Measurements from ENCODE around the gene IER3. TPM values are rescaled to one million over a fixed set of nuclear protein-coding genes. Genes with fewer than 3 reads are reported as not detected.
A peak's percentile ranks its signal among the peaks of the same experiment; 100 is the strongest.

Gene IER3
- polyA plus RNA-seq, 2 of the 4 experiments (the other 2 are of a cell fraction), result 104 to 202 TPM

DNA sequence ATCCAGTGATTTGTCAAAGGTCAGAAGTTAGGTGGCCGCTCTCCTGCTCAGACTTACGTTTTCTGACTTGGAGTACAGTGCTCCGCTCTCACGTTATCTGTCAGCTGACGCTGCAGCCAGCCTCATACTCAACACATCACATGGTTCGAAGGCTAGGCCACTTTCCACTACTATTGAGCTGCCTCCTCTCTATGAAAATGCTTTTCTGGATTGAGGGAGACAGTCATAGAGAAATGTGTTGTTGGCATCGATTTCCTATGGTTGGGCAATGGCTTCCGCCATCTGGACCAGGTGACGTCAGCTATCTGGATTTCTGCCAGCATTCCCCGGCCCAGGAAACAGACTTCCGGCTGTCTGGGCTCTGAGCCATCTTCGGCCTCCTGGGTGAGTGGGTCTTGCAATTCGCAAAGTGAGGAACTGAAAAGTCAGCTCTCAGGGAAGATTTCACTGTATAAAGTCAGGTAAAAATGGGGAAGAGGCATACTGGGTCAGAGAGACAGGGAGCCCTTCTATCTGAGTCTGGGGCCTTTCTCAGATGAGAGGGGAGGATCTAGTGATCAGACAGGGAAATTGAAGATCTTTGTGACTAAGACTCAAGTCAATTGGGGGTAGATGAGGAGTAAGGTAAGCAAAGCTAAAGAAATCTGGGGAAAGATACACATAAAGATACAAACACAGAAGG, 37.5 kb upstream of the IER3 start (continued):
- TF ChIP-seq BHLHE40 (IDR thresholded peaks at IDR 0.05; ENCODE audit: low read depth, low read length) (no peak), SMC3 (IDR thresholded peaks at IDR 0.05) (peak; percentile 52; the same call in 2 of the 3 replicates), NFE2L2 (conservative IDR thresholded peaks at IDR 0.05; ENCODE audit: low read length) (0 out of 2 replicates have a peak, but pooled peaks have one; percentile 4), EHF (CRISPR knock-in tag; IDR thresholded peaks at IDR 0.05) (no peak), POLR2A (IDR thresholded peaks at IDR 0.05; ENCODE audit: low read length) (no peak), ZC3H11A (IDR thresholded peaks at IDR 0.05) (no peak)
- TF ChIP-seq, protein P1, sequence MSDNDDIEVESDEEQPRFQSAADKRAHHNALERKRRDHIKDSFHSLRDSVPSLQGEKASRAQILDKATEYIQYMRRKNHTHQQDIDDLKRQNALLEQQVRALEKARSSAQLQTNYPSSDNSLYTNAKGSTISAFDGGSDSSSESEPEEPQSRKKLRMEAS (IDR thresholded peaks at IDR 0.05), result peak; percentile 87

- Histone ChIP-seq H3K27ac (peak overlapping the region; percentile 96 to 97), H3K4me3 (no peak overlapping the region), H3K9me3 (0 out of 3 replicates have a peak, but pooled peaks cover 7% of the 10 kb centered on the region), H3K4me1 (peaks cover 86% of the 10 kb centered on the region), H3K4me2 (peak overlapping the region; percentile 82)
- ChIA-PET CTCF (interaction anchor here (0.9 to 7.3 kb wide), 13 partner anchors 12 to 133 kb away, joined by 3 to 35 read pairs (median 4); partner anchors contain the start of genes FLOT1 and VARS2), POLR2A (interaction anchor here (0.8 to 4.6 kb wide), 15 partner anchors 9 to 60 kb away, joined by 3 to 78 read pairs (median 5); partner anchors contain the start of genes FLOT1 and IER3)
- TF ChIP-seq BHLHE40 (IDR thresholded peaks at IDR 0.05; ENCODE audit: low read depth, low read length) (no peak), POLR2A (IDR thresholded peaks at IDR 0.05; ENCODE audit: low read length) (no peak), NPAS2 (CRISPR knock-in tag; IDR thresholded peaks at IDR 0.05; ENCODE audit: borderline replicate concordance) (no peak), HEYL (CRISPR knock-in tag; IDR thresholded peaks at IDR 0.05) (0 out of 2 replicates have a peak, but pooled peaks have one; percentile 49)
- DNase-seq (ENCODE audit: low read depth in 1 of 2, low spot score in 1 of 2) (no peak), FAIRE-seq (no peak), ATAC-seq (peak in 1 of 2 experiments; percentile 49; a peak in 4 of 6 replicates)
- WGBS (ENCODE audit: missing lambda C conversion rate), result 86% methylated on average over 4 of the region's 4 CpGs
These were observed 37.0 kb upstream of the IER3 start for GRCh38 chr6:30781395-30781742.

DNA sequence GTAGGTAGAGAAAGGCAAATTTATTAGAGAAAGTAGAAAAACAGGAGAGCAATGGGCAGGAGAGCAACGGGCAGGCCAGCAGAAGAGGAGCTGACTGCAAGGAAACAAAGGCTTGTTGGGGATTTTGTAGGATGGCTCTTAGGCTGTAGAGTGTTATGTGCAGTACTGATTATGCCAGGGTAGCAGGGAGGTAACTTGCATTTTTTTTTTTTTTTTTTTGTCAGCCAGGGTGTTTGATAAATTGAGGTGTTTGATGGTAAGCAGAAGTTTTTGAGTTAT, 36.2 kb upstream of the IER3 start:
- ATAC-seq (no peak), FAIRE-seq (no peak), DNase-seq (ENCODE audit: low read depth in 1 of 2, low spot score in 1 of 2) (no peak)
- peak overlapping the region; percentile 96 to 97 for H3K27ac ChIP-seq
- H3K9me3 ChIP-seq, result 0 out of 3 replicates have a peak, but pooled peaks cover 7% of the 10 kb centered on the region
- peak overlapping the region; percentile 82; the same call in 2 of the 3 replicates for H3K4me2 ChIP-seq
- 93% methylated on average over 1 of the region's 1 CpG for WGBS (ENCODE audit: missing lambda C conversion rate)
- CTCF ChIA-PET, result interaction anchor here (1.5 to 7.3 kb wide), 6 partner anchors 9 to 47 kb away, joined by 4 to 35 read pairs (median 12); no protein-coding TSS in a partner anchor
- H3K4me1 ChIP-seq, result peaks cover 78% of the 10 kb centered on the region
- POLR2A ChIA-PET, result interaction anchor here (1.0 to 4.6 kb wide), 4 partner anchors 11 to 38 kb away, joined by 3 to 77 read pairs (median 30); partner anchors contain the start of genes FLOT1 and IER3
- TF ChIP-seq CHD2 (IDR thresholded peaks at IDR 0.05; ENCODE audit: low read length, partially characterized antibody) (no peak), GATA3 (IDR thresholded peaks at IDR 0.05; ENCODE audit: borderline replicate concordance) (no peak), BHLHE40 (IDR thresholded peaks at IDR 0.05; ENCODE audit: low read depth, low read length) (no peak), ZNF302 (CRISPR knock-in tag; IDR thresholded peaks at IDR 0.05) (no peak), ELK1 (IDR thresholded peaks at IDR 0.05; ENCODE audit: low read depth, low read length) (no peak), RNF2 (IDR thresholded peaks at IDR 0.05; ENCODE audit: borderline replicate concordance, low read depth) (no peak), KDM1A (IDR thresholded peaks at IDR 0.05; ENCODE audit: low read depth) (no peak), HOXA7 (CRISPR knock-in tag; IDR thresholded peaks at IDR 0.05) (no peak), RCOR1 (IDR thresholded peaks at IDR 0.05; ENCODE audit: low read depth, low read length) (no peak), MAZ (IDR thresholded peaks at IDR 0.05; ENCODE audit: borderline replicate concordance, low read depth, low read length) (no peak), BCL3 (IDR thresholded peaks at IDR 0.05) (no peak), JUN (IDR thresholded peaks at IDR 0.05) (no peak)
- TF ChIP-seq, protein P2, sequence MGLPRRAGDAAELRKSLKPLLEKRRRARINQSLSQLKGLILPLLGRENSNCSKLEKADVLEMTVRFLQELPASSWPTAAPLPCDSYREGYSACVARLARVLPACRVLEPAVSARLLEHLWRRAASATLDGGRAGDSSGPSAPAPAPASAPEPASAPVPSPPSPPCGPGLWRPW (IDR thresholded peaks at IDR 0.05), result no peak
- no peak overlapping the region for H3K4me3 ChIP-seq
